ENCODE data around the gene NDUFAF4. TPM values are rescaled to one million over a fixed set of nuclear protein-coding genes. Genes with fewer than 3 reads are reported as not detected.

The NDUFAF4 gene
- total and polyA plus RNA-seq, 4 donors: 4.9 to 62.1 (median 10.4) TPM

GRCh38 chr6:96864216-96865054 lies 33.3 kb downstream of the NDUFAF4 start:
- Histone ChIP-seq H3K36me3 (ENCODE audit: control insufficient read depth in 4 of 4, insufficient read depth in 3 of 4, low read depth in 1 of 4, low read length in 3 of 4) (no peaks in the 10 kb centered on the region), H3K27me3 (ENCODE audit: control insufficient read depth in 4 of 4, insufficient read depth in 4 of 4, low read length in 3 of 4) (peaks cover 0 to 7% (median 0%) of the 10 kb centered on the region in 4 donors), H3K4me3 (ENCODE audit: low read depth in 1 of 3, low read length in 3 of 3) (no peak overlapping the region), H3K4me1 (ENCODE audit: control insufficient read depth in 4 of 4, insufficient read depth in 4 of 4, low read length in 3 of 4) (no peaks in the 10 kb centered on the region), H3K9ac (ENCODE audit: low read depth in 1 of 2, low read length in 2 of 2) (no peak overlapping the region), H3K9me3 (ENCODE audit: control insufficient read depth in 4 of 4, low read length in 3 of 4) (no peaks in the 10 kb centered on the region), H3K27ac (ENCODE audit: low read depth in 1 of 2, low read length in 2 of 2) (no peak overlapping the region)
- TF ChIP-seq JUND (IDR thresholded peaks at IDR 0.05): no peak
- no peak for TF ChIP-seq RXRA (IDR thresholded peaks at IDR 0.05)
- TF ChIP-seq, protein P1, sequence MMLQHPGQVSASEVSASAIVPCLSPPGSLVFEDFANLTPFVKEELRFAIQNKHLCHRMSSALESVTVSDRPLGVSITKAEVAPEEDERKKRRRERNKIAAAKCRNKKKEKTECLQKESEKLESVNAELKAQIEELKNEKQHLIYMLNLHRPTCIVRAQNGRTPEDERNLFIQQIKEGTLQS (IDR thresholded peaks at IDR 0.05): no peak
- TF ChIP-seq FOXA1 (IDR thresholded peaks at IDR 0.05): no peak
- TF ChIP-seq NR2F2 (IDR thresholded peaks at IDR 0.05): no peak
- TF ChIP-seq HNF4G (IDR thresholded peaks at IDR 0.05): no peak
- TF ChIP-seq SP1 (IDR thresholded peaks at IDR 0.05): no peak
- TF ChIP-seq, protein P2, sequence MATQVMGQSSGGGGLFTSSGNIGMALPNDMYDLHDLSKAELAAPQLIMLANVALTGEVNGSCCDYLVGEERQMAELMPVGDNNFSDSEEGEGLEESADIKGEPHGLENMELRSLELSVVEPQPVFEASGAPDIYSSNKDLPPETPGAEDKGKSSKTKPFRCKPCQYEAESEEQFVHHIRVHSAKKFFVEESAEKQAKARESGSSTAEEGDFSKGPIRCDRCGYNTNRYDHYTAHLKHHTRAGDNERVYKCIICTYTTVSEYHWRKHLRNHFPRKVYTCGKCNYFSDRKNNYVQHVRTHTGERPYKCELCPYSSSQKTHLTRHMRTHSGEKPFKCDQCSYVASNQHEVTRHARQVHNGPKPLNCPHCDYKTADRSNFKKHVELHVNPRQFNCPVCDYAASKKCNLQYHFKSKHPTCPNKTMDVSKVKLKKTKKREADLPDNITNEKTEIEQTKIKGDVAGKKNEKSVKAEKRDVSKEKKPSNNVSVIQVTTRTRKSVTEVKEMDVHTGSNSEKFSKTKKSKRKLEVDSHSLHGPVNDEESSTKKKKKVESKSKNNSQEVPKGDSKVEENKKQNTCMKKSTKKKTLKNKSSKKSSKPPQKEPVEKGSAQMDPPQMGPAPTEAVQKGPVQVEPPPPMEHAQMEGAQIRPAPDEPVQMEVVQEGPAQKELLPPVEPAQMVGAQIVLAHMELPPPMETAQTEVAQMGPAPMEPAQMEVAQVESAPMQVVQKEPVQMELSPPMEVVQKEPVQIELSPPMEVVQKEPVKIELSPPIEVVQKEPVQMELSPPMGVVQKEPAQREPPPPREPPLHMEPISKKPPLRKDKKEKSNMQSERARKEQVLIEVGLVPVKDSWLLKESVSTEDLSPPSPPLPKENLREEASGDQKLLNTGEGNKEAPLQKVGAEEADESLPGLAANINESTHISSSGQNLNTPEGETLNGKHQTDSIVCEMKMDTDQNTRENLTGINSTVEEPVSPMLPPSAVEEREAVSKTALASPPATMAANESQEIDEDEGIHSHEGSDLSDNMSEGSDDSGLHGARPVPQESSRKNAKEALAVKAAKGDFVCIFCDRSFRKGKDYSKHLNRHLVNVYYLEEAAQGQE (IDR thresholded peaks at IDR 0.05): no peak
- TF ChIP-seq CTCF (IDR thresholded peaks at IDR 0.05; ENCODE audit: low read depth, low read length, missing input control): no peak
- no peak for TF ChIP-seq HNF4A (conservative IDR thresholded peaks at IDR 0.05)
- no peak for TF ChIP-seq TAF1 (conservative IDR thresholded peaks at IDR 0.05)
- TF ChIP-seq GABPA (IDR thresholded peaks at IDR 0.05 in 1 of 2, conservative IDR thresholded peaks at IDR 0.05 in 1 of 2): no peak
- TF ChIP-seq FOXA2 (IDR thresholded peaks at IDR 0.05): no peak
- WGBS: 77% methylated on average over 3 of the region's 3 CpGs
- no peak for DNase-seq (ENCODE audit: low spot score)

- H3K9ac ChIP-seq (ENCODE audit: low read depth in 1 of 2, low read length in 2 of 2): no peak overlapping the region
- H3K27ac ChIP-seq (ENCODE audit: low read depth in 1 of 2, low read length in 2 of 2): no peak overlapping the region
- no peaks in the 10 kb centered on the region for H3K36me3 ChIP-seq (ENCODE audit: control insufficient read depth in 4 of 4, insufficient read depth in 3 of 4, low read depth in 1 of 4, low read length in 3 of 4)
- H3K4me1 ChIP-seq (ENCODE audit: control insufficient read depth in 4 of 4, insufficient read depth in 4 of 4, low read length in 3 of 4): no peaks in the 10 kb centered on the region
- no peak for TF ChIP-seq JUND (IDR thresholded peaks at IDR 0.05)
- no peak for TF ChIP-seq GABPA (IDR thresholded peaks at IDR 0.05 in 1 of 2, conservative IDR thresholded peaks at IDR 0.05 in 1 of 2)
- no peaks in the 10 kb centered on the region for H3K27me3 ChIP-seq (ENCODE audit: control insufficient read depth in 4 of 4, insufficient read depth in 4 of 4, low read length in 3 of 4)
- no peak overlapping the region for H3K4me3 ChIP-seq (ENCODE audit: low read depth in 1 of 3, low read length in 3 of 3)
- no peaks in the 10 kb centered on the region for H3K9me3 ChIP-seq (ENCODE audit: control insufficient read depth in 4 of 4, low read length in 3 of 4)
- DNase-seq (ENCODE audit: low spot score): no peak
- WGBS: 48% methylated on average over 1 of the region's 1 CpG
Measured at GRCh38 chr6:96862560-96862959, 35.1 kb downstream of the NDUFAF4 start.
